GM23248 (cell line): ENCODE measurements around the gene DENND1C.

ENCODE experiments used
- EZH2 ChIP-seq: fragments of 200-600 bp; sonication (generic); IDR thresholded peaks from 2 replicates; pipeline ENCODE4 v1.6.1; 2018; ENCODE audit warnings: antibody characterized with exemption, mild to moderate bottlenecking; ENCODE audit not compliant: insufficient read depth, poor library complexity, severe bottlenecking
- EZH2phosphoT487 ChIP-seq: fragments of 200-600 bp; sonication (generic); IDR thresholded peaks from 2 replicates; pipeline ENCODE4 v1.6.1; 2018; ENCODE audit warnings: antibody characterized with exemption, moderate library complexity, mild to moderate bottlenecking, low read depth; ENCODE audit not compliant: insufficient read depth

- no peak for TF ChIP-seq EZH2phosphoT487
- no peak for TF ChIP-seq EZH2
These were observed 60.2 kb downstream of the DENND1C start for GRCh38 chr19:6421075-6422014.
